ENCODE measurements around the gene NCOR1.

DNA sequence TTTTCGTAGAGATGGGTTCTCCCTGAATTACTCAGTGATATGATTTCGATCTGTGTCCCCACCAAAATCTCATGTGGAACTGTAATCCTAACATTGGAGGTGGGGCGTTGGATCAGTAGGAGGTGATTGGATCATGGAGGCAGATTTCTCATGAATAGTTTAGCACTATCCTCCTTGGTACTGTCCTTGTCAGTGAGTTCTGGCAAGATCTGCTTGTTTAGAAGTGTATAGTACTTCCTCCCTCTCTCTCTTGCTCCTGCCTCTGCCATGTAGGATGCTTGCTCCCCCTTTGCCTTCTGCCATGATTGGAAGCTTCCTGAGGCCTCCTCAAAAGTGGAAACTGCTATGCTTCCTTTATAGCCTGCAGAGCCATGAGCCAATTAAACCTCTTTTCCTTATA, 24.6 kb upstream of the NCOR1 start:
- TF ChIP-seq, protein P1, sequence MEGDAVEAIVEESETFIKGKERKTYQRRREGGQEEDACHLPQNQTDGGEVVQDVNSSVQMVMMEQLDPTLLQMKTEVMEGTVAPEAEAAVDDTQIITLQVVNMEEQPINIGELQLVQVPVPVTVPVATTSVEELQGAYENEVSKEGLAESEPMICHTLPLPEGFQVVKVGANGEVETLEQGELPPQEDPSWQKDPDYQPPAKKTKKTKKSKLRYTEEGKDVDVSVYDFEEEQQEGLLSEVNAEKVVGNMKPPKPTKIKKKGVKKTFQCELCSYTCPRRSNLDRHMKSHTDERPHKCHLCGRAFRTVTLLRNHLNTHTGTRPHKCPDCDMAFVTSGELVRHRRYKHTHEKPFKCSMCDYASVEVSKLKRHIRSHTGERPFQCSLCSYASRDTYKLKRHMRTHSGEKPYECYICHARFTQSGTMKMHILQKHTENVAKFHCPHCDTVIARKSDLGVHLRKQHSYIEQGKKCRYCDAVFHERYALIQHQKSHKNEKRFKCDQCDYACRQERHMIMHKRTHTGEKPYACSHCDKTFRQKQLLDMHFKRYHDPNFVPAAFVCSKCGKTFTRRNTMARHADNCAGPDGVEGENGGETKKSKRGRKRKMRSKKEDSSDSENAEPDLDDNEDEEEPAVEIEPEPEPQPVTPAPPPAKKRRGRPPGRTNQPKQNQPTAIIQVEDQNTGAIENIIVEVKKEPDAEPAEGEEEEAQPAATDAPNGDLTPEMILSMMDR (IDR thresholded peaks at IDR 0.05), result no peak
- TF ChIP-seq, protein P2, sequence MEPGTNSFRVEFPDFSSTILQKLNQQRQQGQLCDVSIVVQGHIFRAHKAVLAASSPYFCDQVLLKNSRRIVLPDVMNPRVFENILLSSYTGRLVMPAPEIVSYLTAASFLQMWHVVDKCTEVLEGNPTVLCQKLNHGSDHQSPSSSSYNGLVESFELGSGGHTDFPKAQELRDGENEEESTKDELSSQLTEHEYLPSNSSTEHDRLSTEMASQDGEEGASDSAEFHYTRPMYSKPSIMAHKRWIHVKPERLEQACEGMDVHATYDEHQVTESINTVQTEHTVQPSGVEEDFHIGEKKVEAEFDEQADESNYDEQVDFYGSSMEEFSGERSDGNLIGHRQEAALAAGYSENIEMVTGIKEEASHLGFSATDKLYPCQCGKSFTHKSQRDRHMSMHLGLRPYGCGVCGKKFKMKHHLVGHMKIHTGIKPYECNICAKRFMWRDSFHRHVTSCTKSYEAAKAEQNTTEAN (CRISPR knock-in tag; IDR thresholded peaks at IDR 0.05), result no peak
- TF ChIP-seq TP53 (CRISPR knock-in tag; IDR thresholded peaks at IDR 0.05) (no peak), FOXK1 (CRISPR knock-in tag; IDR thresholded peaks at IDR 0.05) (no peak), JUN (CRISPR knock-in tag; IDR thresholded peaks at IDR 0.05) (no peak), ESRRA (CRISPR knock-in tag; IDR thresholded peaks at IDR 0.05; ENCODE audit: borderline replicate concordance) (no peak), ZNF263 (CRISPR knock-in tag; IDR thresholded peaks at IDR 0.05; ENCODE audit: low read depth) (no peak)
- TF ChIP-seq, protein P3, sequence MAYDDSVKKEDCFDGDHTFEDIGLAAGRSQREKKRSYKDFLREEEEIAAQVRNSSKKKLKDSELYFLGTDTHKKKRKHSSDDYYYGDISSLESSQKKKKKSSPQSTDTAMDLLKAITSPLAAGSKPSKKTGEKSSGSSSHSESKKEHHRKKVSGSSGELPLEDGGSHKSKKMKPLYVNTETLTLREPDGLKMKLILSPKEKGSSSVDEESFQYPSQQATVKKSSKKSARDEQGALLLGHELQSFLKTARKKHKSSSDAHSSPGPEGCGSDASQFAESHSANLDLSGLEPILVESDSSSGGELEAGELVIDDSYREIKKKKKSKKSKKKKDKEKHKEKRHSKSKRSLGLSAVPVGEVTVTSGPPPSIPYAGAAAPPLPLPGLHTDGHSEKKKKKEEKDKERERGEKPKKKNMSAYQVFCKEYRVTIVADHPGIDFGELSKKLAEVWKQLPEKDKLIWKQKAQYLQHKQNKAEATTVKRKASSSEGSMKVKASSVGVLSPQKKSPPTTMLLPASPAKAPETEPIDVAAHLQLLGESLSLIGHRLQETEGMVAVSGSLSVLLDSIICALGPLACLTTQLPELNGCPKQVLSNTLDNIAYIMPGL (CRISPR knock-in tag; IDR thresholded peaks at IDR 0.05), result no peak
- TF ChIP-seq, protein P4, sequence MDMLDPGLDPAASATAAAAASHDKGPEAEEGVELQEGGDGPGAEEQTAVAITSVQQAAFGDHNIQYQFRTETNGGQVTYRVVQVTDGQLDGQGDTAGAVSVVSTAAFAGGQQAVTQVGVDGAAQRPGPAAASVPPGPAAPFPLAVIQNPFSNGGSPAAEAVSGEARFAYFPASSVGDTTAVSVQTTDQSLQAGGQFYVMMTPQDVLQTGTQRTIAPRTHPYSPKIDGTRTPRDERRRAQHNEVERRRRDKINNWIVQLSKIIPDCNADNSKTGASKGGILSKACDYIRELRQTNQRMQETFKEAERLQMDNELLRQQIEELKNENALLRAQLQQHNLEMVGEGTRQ (CRISPR knock-in tag; IDR thresholded peaks at IDR 0.05), result no peak
- TF ChIP-seq, protein P5, sequence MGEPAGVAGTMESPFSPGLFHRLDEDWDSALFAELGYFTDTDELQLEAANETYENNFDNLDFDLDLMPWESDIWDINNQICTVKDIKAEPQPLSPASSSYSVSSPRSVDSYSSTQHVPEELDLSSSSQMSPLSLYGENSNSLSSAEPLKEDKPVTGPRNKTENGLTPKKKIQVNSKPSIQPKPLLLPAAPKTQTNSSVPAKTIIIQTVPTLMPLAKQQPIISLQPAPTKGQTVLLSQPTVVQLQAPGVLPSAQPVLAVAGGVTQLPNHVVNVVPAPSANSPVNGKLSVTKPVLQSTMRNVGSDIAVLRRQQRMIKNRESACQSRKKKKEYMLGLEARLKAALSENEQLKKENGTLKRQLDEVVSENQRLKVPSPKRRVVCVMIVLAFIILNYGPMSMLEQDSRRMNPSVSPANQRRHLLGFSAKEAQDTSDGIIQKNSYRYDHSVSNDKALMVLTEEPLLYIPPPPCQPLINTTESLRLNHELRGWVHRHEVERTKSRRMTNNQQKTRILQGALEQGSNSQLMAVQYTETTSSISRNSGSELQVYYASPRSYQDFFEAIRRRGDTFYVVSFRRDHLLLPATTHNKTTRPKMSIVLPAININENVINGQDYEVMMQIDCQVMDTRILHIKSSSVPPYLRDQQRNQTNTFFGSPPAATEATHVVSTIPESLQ (CRISPR knock-in tag; IDR thresholded peaks at IDR 0.05), result no peak

Data from WTC11 (cell line).